HepG2 (cell line): ENCODE data around the gene NT5C3B. TPM values are rescaled to one million over a fixed set of nuclear protein-coding genes. Genes with fewer than 3 reads are reported as not detected.
A peak's percentile ranks its signal among the peaks of the same experiment; 100 is the strongest.

Experiments used
- FIP1L1 ChIP-seq: fragments of 200-400 bp; formaldehyde crosslinking; IDR thresholded peaks from 2 replicates; pipeline ENCODE4 v1.6.1; 2018; ENCODE audit warnings: low read depth, mild to moderate bottlenecking, low read length, moderate library complexity, borderline replicate concordance; ENCODE audit not compliant: insufficient read depth
- FOXK2 ChIP-seq: fragments of 450-650 bp; IDR thresholded peaks from 2 replicates; pipeline ENCODE4 v1.6.1; 2016
- HNF4A ChIP-seq: sonication (generic); formaldehyde crosslinking; IDR thresholded peaks from 2 replicates; pipeline ENCODE4 v1.4.0; 2020; ENCODE audit warnings: missing genetic modification reagents
- MEF2D ChIP-seq: sonication (generic); formaldehyde crosslinking; IDR thresholded peaks from 2 replicates; pipeline ENCODE4 v1.5.1; 2020; ENCODE audit warnings: mild to moderate bottlenecking, missing genetic modification reagents
- MXI1 ChIP-seq: IDR thresholded peaks from 3 replicates; pipeline ENCODE4 v1.6.1; 2012; ENCODE audit warnings: low read depth, low read length, inconsistent platforms, borderline replicate concordance
- NRL ChIP-seq: sonication (generic); formaldehyde crosslinking; IDR thresholded peaks from 2 replicates; pipeline ENCODE4 v1.5.0; 2020; ENCODE audit warnings: missing genetic modification reagents, mild to moderate bottlenecking, moderate library complexity, borderline replicate concordance
- PRPF4 ChIP-seq: fragments of 200-400 bp; formaldehyde crosslinking; IDR thresholded peaks from 2 replicates; pipeline ENCODE4 v1.6.1; 2016; ENCODE audit warnings: low read length, low read depth; ENCODE audit not compliant: poor library complexity, severe bottlenecking
- RAD51 ChIP-seq: fragments of 450-650 bp; IDR thresholded peaks from 2 replicates; pipeline ENCODE4 v1.6.1; 2016; ENCODE audit warnings: borderline replicate concordance
- REL ChIP-seq: sonication (generic); formaldehyde crosslinking; conservative IDR thresholded peaks from 2 replicates; pipeline ENCODE4 v1.8.0; 2022; ENCODE audit warnings: mild to moderate bottlenecking, missing genetic modification reagents, moderate library complexity
- SIN3B ChIP-seq: fragments of 150-350 bp; IDR thresholded peaks from 2 replicates; pipeline ENCODE4 v1.6.1; 2014; ENCODE audit warnings: low read length
- SNAPC2 ChIP-seq: sonication (generic); formaldehyde crosslinking; IDR thresholded peaks from 2 replicates; pipeline ENCODE4 v1.8.1; 2022; ENCODE audit warnings: mild to moderate bottlenecking, missing genetic modification reagents
- ZNF124 ChIP-seq: sonication (generic); formaldehyde crosslinking; IDR thresholded peaks from 2 replicates; pipeline ENCODE4 v1.4.0; 2020; ENCODE audit warnings: missing genetic modification reagents
- ZNF382 ChIP-seq: sonication (generic); formaldehyde crosslinking; IDR thresholded peaks from 2 replicates; pipeline ENCODE4 v1.5.0; 2020; ENCODE audit warnings: missing genetic modification reagents, mild to moderate bottlenecking, borderline replicate concordance
- ZNF75D ChIP-seq: sonication (generic); formaldehyde crosslinking; IDR thresholded peaks from 2 replicates; pipeline ENCODE4 v1.8.1; 2023; ENCODE audit warnings: missing genetic modification reagents, mild to moderate bottlenecking, borderline replicate concordance
- ZNF761 ChIP-seq: sonication (generic); formaldehyde crosslinking; conservative IDR thresholded peaks from 2 replicates; pipeline ENCODE4 v1.4.0; 2020; ENCODE audit warnings: mild to moderate bottlenecking, missing genetic modification reagents
- ZNF784 ChIP-seq: sonication (generic); formaldehyde crosslinking; IDR thresholded peaks from 2 replicates; pipeline ENCODE4 v1.5.1; 2020; ENCODE audit warnings: missing genetic modification reagents, mild to moderate bottlenecking, borderline replicate concordance
- ZNF883 ChIP-seq: sonication (generic); formaldehyde crosslinking; IDR thresholded peaks from 2 replicates; pipeline ENCODE4 v1.5.1; 2020; ENCODE audit warnings: mild to moderate bottlenecking, missing genetic modification reagents; ENCODE audit errors: not compliant biosample characterization
- ZSCAN12 ChIP-seq: sonication (generic); formaldehyde crosslinking; IDR thresholded peaks from 2 replicates; pipeline ENCODE4 v1.9.0; 2021; ENCODE audit warnings: mild to moderate bottlenecking, missing genetic modification reagents
- polyA plus RNA-seq, 8 experiments: library from polyadenylated mRNA; depleted of rRNA in 3 of 8; stranded (reverse) in 7 of 8; unstranded in 1 of 8; fragments of >200 nt; fragmentation: Illumina TruSeq in 4 of 8; extraction: Trizol in 4 of 8; gene quantifications; 2 replicates each; pipeline versions ENCODE4 v1.2.1 to v1.2.3, GENCODE V29; 2011 to 2016; ENCODE audit warnings: low read depth in 4 of 8, missing spikeins in 1 of 8, mixed read lengths in 1 of 8; ENCODE audit not compliant: insufficient read depth in 1 of 8
- total RNA-seq, 5 experiments: library from RNA; depleted of rRNA; stranded (reverse); fragments of >200 nt; fragmentation: Illumina TruSeq; extraction: Trizol; gene quantifications; 2 replicates each; pipeline ENCODE4 v1.2.3, GENCODE V29; 2016; ENCODE audit warnings: low read depth in 1 of 5
- TF ChIP-seq, protein P1 (sequence below): sonication (generic); formaldehyde crosslinking; IDR thresholded peaks from 2 replicates; pipeline ENCODE4 v1.4.0; 2020; ENCODE audit warnings: mild to moderate bottlenecking, missing genetic modification reagents
- TF ChIP-seq, protein P2 (sequence below): sonication (generic); formaldehyde crosslinking; IDR thresholded peaks from 2 replicates; pipeline ENCODE4 v1.5.0; 2020; ENCODE audit warnings: missing genetic modification reagents
- TF ChIP-seq, protein P3 (sequence below): sonication (generic); formaldehyde crosslinking; IDR thresholded peaks from 2 replicates; pipeline ENCODE4 v1.8.0; 2023; ENCODE audit warnings: mild to moderate bottlenecking, missing genetic modification reagents
- TF ChIP-seq, protein P4 (sequence below): sonication (generic); formaldehyde crosslinking; IDR thresholded peaks from 2 replicates; pipeline ENCODE4 v1.5.0; 2020; ENCODE audit warnings: mild to moderate bottlenecking, missing genetic modification reagents, borderline replicate concordance

NT5C3B gene
- total and polyA plus RNA-seq, 2 of the 13 experiments (the other 11 are each of a cell fraction or from before 2014, with no cell fraction given) = 104 to 126 TPM

GRCh38 chr17:41811549-41812380 lies 24.3 kb downstream of the NT5C3B start, which contains the start of gene P3H4 (continued):
- peak; percentile 94 for TF ChIP-seq SNAPC2 (CRISPR knock-in tag)
- no peak; the same call in 1 of the 2 replicates for TF ChIP-seq MEF2D
- TF ChIP-seq, protein P1, sequence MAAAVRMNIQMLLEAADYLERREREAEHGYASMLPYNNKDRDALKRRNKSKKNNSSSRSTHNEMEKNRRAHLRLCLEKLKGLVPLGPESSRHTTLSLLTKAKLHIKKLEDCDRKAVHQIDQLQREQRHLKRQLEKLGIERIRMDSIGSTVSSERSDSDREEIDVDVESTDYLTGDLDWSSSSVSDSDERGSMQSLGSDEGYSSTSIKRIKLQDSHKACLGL (CRISPR knock-in tag) = peak; percentile 92
- TF ChIP-seq MXI1 = peak; percentile 63; the same call in 2 of the 3 replicates
- peak; percentile 59; the same call in 1 of the 2 replicates for TF ChIP-seq ZNF124 (CRISPR knock-in tag)
- TF ChIP-seq ZNF75D = no peak
- no peak for TF ChIP-seq ZNF382 (CRISPR knock-in tag)
- TF ChIP-seq, protein P2, sequence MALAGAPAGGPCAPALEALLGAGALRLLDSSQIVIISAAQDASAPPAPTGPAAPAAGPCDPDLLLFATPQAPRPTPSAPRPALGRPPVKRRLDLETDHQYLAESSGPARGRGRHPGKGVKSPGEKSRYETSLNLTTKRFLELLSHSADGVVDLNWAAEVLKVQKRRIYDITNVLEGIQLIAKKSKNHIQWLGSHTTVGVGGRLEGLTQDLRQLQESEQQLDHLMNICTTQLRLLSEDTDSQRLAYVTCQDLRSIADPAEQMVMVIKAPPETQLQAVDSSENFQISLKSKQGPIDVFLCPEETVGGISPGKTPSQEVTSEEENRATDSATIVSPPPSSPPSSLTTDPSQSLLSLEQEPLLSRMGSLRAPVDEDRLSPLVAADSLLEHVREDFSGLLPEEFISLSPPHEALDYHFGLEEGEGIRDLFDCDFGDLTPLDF (CRISPR knock-in tag) = peak; percentile 85
- TF ChIP-seq FIP1L1 = 0 out of 2 replicates have a peak, but pooled peaks have one; percentile 27
- TF ChIP-seq FOXK2 = no peak
- peak; percentile 96 for TF ChIP-seq ZNF784 (CRISPR knock-in tag)
- no peak for TF ChIP-seq HNF4A (CRISPR knock-in tag)
- TF ChIP-seq REL (CRISPR knock-in tag) = peak; percentile 69; the same call in 1 of the 2 replicates
- TF ChIP-seq PRPF4 = no peak
- TF ChIP-seq, protein P3, sequence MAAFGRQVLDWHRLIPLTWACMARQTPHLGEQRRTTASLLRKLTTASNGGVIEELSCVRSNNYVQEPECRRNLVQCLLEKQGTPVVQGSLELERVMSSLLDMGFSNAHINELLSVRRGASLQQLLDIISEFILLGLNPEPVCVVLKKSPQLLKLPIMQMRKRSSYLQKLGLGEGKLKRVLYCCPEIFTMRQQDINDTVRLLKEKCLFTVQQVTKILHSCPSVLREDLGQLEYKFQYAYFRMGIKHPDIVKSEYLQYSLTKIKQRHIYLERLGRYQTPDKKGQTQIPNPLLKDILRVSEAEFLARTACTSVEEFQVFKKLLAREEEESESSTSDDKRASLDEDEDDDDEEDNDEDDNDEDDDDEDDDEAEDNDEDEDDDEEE (CRISPR knock-in tag) = peak; percentile 56
- TF ChIP-seq NRL (CRISPR knock-in tag) = no peak
- TF ChIP-seq ZNF761 (CRISPR knock-in tag) = 0 out of 2 replicates have a peak, but pooled peaks have one; percentile 38
- TF ChIP-seq, protein P4, sequence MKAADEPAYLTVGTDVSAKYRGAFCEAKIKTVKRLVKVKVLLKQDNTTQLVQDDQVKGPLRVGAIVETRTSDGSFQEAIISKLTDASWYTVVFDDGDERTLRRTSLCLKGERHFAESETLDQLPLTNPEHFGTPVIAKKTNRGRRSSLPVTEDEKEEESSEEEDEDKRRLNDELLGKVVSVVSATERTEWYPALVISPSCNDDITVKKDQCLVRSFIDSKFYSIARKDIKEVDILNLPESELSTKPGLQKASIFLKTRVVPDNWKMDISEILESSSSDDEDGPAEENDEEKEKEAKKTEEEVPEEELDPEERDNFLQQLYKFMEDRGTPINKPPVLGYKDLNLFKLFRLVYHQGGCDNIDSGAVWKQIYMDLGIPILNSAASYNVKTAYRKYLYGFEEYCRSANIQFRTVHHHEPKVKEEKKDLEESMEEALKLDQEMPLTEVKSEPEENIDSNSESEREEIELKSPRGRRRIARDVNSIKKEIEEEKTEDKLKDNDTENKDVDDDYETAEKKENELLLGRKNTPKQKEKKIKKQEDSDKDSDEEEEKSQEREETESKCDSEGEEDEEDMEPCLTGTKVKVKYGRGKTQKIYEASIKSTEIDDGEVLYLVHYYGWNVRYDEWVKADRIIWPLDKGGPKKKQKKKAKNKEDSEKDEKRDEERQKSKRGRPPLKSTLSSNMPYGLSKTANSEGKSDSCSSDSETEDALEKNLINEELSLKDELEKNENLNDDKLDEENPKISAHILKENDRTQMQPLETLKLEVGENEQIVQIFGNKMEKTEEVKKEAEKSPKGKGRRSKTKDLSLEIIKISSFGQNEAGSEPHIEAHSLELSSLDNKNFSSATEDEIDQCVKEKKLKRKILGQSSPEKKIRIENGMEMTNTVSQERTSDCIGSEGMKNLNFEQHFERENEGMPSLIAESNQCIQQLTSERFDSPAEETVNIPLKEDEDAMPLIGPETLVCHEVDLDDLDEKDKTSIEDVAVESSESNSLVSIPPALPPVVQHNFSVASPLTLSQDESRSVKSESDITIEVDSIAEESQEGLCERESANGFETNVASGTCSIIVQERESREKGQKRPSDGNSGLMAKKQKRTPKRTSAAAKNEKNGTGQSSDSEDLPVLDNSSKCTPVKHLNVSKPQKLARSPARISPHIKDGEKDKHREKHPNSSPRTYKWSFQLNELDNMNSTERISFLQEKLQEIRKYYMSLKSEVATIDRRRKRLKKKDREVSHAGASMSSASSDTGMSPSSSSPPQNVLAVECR = no peak; the same call in none of the 2 replicates
- peak; percentile 96 for TF ChIP-seq ZNF883 (CRISPR knock-in tag)
- TF ChIP-seq RAD51 = no peak
- peak; percentile 54 for TF ChIP-seq ZSCAN12 (CRISPR knock-in tag)
- TF ChIP-seq SIN3B = no peak
